Karpas-422 (cell line): ENCODE measurements around the gene SRMS. TPM values are rescaled to one million over a fixed set of nuclear protein-coding genes. Genes with fewer than 3 reads are reported as not detected.

Experiments
- DNase-seq: peaks from one replicate; pipeline ENCODE4 v3.0.0-alpha.2; 2015
- H2AFZ ChIP-seq: fragments of 200-600 bp; sonication (generic); 2 replicates; pipeline ENCODE4 v1.6.1; 2014; ENCODE audit warnings: antibody characterized with exemption, low read length, mixed read lengths
- H3K27ac ChIP-seq: fragments of 200-600 bp; sonication (generic); 2 replicates; pipeline ENCODE4 v1.5.1; 2014; ENCODE audit warnings: mild to moderate bottlenecking, low read length, moderate library complexity
- H3K27me3 ChIP-seq: fragments of 200-600 bp; sonication (generic); 2 replicates; pipeline ENCODE4 v1.6.1; 2014; ENCODE audit warnings: low read length, mixed read lengths
- H3K36me3 ChIP-seq: fragments of 200-600 bp; sonication (generic); 2 replicates; pipeline ENCODE4 v1.6.1; 2014; ENCODE audit warnings: low read length, mixed read lengths; ENCODE audit not compliant: insufficient read depth
- H3K4me1 ChIP-seq: fragments of 200-600 bp; sonication (generic); 2 replicates; pipeline ENCODE4 v1.6.1; 2014; ENCODE audit warnings: mild to moderate bottlenecking, low read length, mixed read lengths
- H3K4me2 ChIP-seq: fragments of 200-600 bp; sonication (generic); 2 replicates; pipeline ENCODE4 v1.6.1; 2014; ENCODE audit warnings: low read length, low read depth, mild to moderate bottlenecking; ENCODE audit not compliant: poor library complexity, severe bottlenecking
- H3K4me3 ChIP-seq: fragments of 200-600 bp; sonication (generic); 2 replicates; pipeline ENCODE4 v1.5.1; 2014; ENCODE audit warnings: mild to moderate bottlenecking, antibody characterized with exemption, low read length, mixed read lengths
- H3K79me2 ChIP-seq: fragments of 200-600 bp; sonication (generic); 2 replicates; pipeline ENCODE4 v1.6.1; 2014; ENCODE audit warnings: mild to moderate bottlenecking, low read length, mixed read lengths
- H3K9ac ChIP-seq: fragments of 200-600 bp; sonication (generic); 2 replicates; pipeline ENCODE4 v1.6.0; 2014; ENCODE audit warnings: low read length
- H3K9me2 ChIP-seq: fragments of 200-600 bp; sonication (generic), shearing (Covaris generic); replicated peaks from 2 replicates; pipeline ENCODE4 v1.6.0; 2014; ENCODE audit warnings: mild to moderate bottlenecking, low read length, moderate library complexity; ENCODE audit not compliant: insufficient read depth
- H3K9me3 ChIP-seq: fragments of 300-700, 200-600 bp; sonication (generic); 2 replicates; pipeline ENCODE4 v1.6.1; 2014; ENCODE audit warnings: low read length, mixed read lengths
- H4K20me1 ChIP-seq: fragments of 200-600 bp; sonication (generic); 2 replicates; pipeline ENCODE4 v1.6.1; 2014; ENCODE audit warnings: mild to moderate bottlenecking, antibody characterized with exemption, low read length, low read depth; ENCODE audit not compliant: insufficient read depth
- total RNA-seq: library from RNA; depleted of rRNA; stranded (reverse); fragments of >200 nt; shearing (Covaris generic); gene quantifications from 2 replicates; pipeline ENCODE4 v1.2.3, GENCODE V29; 2014; ENCODE audit warnings: low replicate concordance

Gene SRMS
- total RNA-seq, 1 experiment from 2014 or later: not detected

DNA sequence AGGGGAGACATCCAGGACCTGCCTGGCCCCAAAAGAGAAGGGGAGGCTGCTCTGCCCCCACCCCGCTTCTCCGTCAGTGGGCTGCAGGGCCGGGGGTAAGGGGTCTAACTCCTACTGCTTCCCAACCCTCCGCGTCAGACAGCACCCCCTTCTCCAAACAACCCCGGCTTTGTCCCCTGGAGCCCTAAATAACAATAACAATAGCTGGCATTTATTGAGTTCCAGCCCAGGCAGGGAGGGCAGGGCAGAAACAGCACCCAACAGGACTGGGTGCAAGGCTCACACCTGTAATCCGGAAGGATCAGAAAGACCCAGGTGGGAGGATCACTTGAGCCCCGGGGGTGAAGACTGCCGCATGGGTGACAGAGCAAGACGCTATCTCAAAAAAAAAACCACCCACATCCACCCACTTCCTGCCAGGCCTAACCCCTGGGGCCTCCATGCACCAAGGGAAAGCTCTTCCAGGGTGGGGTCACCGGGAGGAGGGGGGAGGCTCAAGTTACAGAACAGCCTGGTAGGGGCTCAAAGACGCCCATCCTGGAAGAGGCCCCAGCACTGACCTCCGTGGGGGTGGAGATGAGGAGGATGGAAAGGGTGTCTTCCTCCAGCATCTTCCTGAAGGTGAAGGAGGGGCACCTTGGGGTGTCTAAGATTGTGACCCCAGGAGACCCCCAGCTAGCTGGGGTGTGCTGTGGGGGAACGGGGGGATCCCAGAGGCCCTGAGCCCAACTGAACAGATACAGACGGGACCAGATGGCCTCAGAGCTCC, 5.1 kb upstream of the SRMS start:
- H3K4me3 ChIP-seq: peak overlapping the region; percentile 43; the same call in 1 of the 2 replicates
- H2AFZ ChIP-seq: no peak overlapping the region
- no peaks in the 10 kb centered on the region for H3K27me3 ChIP-seq
- H4K20me1 ChIP-seq: peaks cover 16% of the 10 kb centered on the region; the same call in 1 of the 2 replicates
- H3K4me2 ChIP-seq: peak overlapping the region; percentile 64
- H3K4me1 ChIP-seq: peaks cover 56% of the 10 kb centered on the region
- H3K36me3 ChIP-seq: no peaks in the 10 kb centered on the region
- no peaks in the 10 kb centered on the region for H3K79me2 ChIP-seq
- peak overlapping the region; percentile 83 for H3K27ac ChIP-seq
- DNase-seq: peak; percentile 88
- no peaks in the 10 kb centered on the region for H3K9me3 ChIP-seq
- H3K9ac ChIP-seq: peak overlapping the region; percentile 41
- H3K9me2 ChIP-seq: no peaks in the 10 kb centered on the region

DNA sequence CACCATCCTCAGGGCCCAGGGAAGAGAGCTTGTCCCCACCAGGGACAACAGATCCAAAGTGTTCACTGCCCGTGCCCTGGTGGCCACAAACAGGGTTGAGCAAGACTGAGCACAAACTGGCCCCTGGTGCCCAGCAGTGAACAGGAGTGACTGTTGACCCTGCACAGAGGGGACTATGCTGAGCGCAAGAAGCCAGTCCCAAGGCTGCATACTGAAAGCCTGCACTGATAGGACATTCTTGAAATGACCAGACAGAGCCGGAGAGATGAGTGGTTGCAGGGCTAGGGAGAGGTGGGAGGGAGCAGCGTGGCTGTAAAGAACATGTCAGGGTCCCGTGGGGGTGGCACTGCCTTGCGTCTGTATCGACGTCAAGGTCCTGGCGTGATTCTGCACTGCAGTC, 3.5 kb upstream of the SRMS start:
- H3K79me2 ChIP-seq: no peaks in the 10 kb centered on the region
- DNase-seq: no peak
- H3K36me3 ChIP-seq: no peaks in the 10 kb centered on the region
- H3K27me3 ChIP-seq: no peaks in the 10 kb centered on the region
- H3K9me2 ChIP-seq: no peaks in the 10 kb centered on the region
- peaks cover 65% of the 10 kb centered on the region for H3K4me1 ChIP-seq
- H2AFZ ChIP-seq: no peak overlapping the region
- no peak overlapping the region for H3K4me2 ChIP-seq
- no peak overlapping the region for H3K27ac ChIP-seq
- no peaks in the 10 kb centered on the region for H3K9me3 ChIP-seq
- H3K9ac ChIP-seq: no peak overlapping the region
- peaks cover 15% of the 10 kb centered on the region; the same call in 1 of the 2 replicates for H4K20me1 ChIP-seq
- no peak overlapping the region for H3K4me3 ChIP-seq

DNA sequence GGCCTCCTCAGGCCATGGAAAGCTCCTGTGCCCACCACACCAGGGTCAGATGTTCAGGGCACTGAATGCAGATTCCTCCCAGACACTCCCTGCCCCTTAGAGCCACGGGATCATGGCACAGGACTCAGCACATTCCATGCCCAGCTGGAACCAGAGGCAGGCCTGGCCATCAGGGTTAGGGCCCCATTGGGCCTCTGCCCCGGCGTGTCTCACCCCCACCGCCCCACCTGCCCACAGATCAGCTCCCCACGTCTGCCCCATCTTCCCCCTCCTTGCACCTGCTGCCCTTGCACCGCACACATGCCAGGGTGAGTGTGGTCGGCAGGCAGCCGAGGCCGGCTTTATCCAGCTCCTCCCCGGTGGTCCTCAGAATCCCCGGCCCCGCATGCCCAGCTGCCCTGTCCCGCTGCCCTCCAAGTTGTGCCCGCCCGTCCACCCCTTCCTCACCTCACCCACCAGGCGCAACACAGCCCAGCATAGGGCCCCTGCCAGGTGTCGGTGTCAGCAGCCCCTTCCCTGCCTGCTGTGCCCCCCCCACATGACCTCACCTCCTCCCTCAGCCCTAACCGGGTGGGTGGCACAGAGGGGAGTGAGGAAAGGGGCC, 2.2 kb upstream of the SRMS start:
- no peak overlapping the region for H2AFZ ChIP-seq
- no peaks in the 10 kb centered on the region for H3K9me3 ChIP-seq
- H4K20me1 ChIP-seq: peaks cover 6% of the 10 kb centered on the region; the same call in 1 of the 2 replicates
- peaks cover 66% of the 10 kb centered on the region for H3K4me1 ChIP-seq
- no peaks in the 10 kb centered on the region for H3K9me2 ChIP-seq
- H3K36me3 ChIP-seq: no peaks in the 10 kb centered on the region
- no peak overlapping the region for H3K27ac ChIP-seq
- no peaks in the 10 kb centered on the region for H3K27me3 ChIP-seq
- no peaks in the 10 kb centered on the region for H3K79me2 ChIP-seq
- no peak for DNase-seq
- H3K9ac ChIP-seq: no peak overlapping the region
- H3K4me2 ChIP-seq: no peak overlapping the region
- H3K4me3 ChIP-seq: no peak overlapping the region

DNA sequence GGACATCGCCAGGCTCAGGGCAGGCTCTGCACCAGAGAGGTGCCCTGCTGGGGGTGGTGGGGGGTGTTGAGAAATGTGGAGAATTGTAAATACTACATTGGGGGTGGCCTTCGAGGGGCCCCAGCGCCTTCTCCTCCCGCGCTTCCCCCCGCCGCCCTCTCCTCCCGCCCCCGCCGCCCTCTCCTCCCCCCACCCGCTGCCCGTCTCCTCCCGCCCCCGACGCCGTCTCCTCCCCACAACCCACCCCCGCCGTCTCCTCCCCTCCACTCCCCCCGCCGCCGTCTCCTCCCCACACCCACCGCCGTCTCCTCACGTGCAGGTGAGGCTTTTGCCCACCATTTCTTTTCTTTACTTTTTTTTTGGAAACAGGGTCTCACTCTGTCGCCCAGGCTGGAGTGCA, 1.5 kb upstream of the SRMS start:
- Histone ChIP-seq H3K4me3 (no peak overlapping the region), H3K9me3 (no peaks in the 10 kb centered on the region), H4K20me1 (peaks cover 6% of the 10 kb centered on the region; the same call in 1 of the 2 replicates), H3K4me1 (peaks cover 58% of the 10 kb centered on the region), H3K27ac (no peak overlapping the region), H3K79me2 (no peaks in the 10 kb centered on the region), H3K27me3 (no peaks in the 10 kb centered on the region), H3K36me3 (no peaks in the 10 kb centered on the region), H2AFZ (no peak overlapping the region), H3K9ac (no peak overlapping the region), H3K4me2 (no peak overlapping the region), H3K9me2 (no peaks in the 10 kb centered on the region)
- DNase-seq: no peak

DNA sequence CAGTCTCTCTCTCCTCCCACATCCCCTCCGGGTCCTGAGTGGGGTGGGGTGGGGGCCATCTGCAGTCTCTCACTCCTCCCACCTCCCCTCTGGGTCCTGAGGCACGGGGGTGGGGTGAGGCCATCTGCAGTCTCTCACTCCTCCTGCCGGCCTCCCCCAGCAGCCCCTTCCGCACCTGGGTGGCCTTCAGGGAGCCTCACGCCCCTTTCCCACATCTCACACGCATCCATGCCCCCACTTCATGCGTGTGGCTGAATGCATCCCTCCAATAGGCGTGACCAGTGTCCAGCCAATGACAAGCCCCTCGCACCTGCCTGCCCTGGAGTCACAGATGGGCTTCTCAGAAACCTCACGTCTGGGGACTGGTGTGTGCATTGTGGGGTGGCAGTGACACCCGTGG, 993 bp upstream of the SRMS start:
- H4K20me1 ChIP-seq: peaks cover 6% of the 10 kb centered on the region; the same call in 1 of the 2 replicates
- H3K27me3 ChIP-seq: no peaks in the 10 kb centered on the region
- H2AFZ ChIP-seq: no peak overlapping the region
- H3K9me2 ChIP-seq: no peaks in the 10 kb centered on the region
- no peak overlapping the region for H3K27ac ChIP-seq
- no peak for DNase-seq
- no peak overlapping the region for H3K9ac ChIP-seq
- H3K36me3 ChIP-seq: no peaks in the 10 kb centered on the region
- H3K79me2 ChIP-seq: no peaks in the 10 kb centered on the region
- no peaks in the 10 kb centered on the region for H3K9me3 ChIP-seq
- no peak overlapping the region for H3K4me3 ChIP-seq
- H3K4me1 ChIP-seq: peaks cover 53% of the 10 kb centered on the region
- no peak overlapping the region for H3K4me2 ChIP-seq

DNA sequence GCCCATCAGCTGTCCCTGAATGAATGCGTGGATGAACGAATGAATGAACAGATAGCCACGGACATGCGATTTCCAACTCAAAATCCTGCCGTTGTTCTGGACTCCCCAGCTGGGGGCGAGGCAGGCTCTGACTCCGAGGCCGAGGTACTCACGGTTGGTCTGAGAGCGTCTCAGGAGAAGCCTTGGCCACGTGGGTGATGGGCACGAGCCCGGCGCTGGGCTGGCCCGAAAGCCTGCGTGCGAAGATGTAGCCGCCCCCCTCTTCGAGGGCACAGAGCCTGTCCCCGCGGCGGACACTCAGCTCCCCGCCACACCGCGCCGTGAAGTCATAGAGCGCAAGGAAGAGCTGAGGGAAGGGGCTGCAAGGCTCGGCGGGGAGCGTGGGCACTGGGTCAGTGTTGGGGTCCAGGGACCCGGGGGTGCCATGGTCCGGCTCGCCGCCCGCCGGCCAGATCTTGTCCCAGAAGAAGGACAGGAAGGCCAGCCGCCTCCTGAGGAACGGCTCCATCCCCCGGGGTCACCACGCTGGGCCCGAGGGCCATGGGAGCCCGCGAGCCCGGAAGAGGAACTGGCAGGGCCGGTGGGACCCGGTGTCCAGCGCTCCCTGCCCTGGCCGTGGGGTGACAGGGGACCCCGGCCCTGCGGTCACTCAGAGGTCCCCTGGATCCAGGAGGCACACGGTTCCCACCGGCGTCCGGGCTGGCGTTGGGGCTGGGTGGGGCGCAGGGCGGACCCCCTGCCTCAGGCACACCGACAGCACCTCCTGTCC, 409 bp downstream of the SRMS start:
- Histone ChIP-seq H3K4me2 (no peak overlapping the region), H3K36me3 (no peaks in the 10 kb centered on the region), H3K9me3 (no peaks in the 10 kb centered on the region), H4K20me1 (0 out of 2 replicates have a peak, but pooled peaks cover 3% of the 10 kb centered on the region), H3K4me3 (no peak overlapping the region), H3K27me3 (no peaks in the 10 kb centered on the region), H3K79me2 (no peaks in the 10 kb centered on the region), H3K4me1 (peaks cover 50% of the 10 kb centered on the region), H3K9ac (no peak overlapping the region; the same call in 1 of the 2 replicates), H3K9me2 (no peaks in the 10 kb centered on the region), H2AFZ (no peak overlapping the region), H3K27ac (no peak overlapping the region)
- DNase-seq: no peak

DNA sequence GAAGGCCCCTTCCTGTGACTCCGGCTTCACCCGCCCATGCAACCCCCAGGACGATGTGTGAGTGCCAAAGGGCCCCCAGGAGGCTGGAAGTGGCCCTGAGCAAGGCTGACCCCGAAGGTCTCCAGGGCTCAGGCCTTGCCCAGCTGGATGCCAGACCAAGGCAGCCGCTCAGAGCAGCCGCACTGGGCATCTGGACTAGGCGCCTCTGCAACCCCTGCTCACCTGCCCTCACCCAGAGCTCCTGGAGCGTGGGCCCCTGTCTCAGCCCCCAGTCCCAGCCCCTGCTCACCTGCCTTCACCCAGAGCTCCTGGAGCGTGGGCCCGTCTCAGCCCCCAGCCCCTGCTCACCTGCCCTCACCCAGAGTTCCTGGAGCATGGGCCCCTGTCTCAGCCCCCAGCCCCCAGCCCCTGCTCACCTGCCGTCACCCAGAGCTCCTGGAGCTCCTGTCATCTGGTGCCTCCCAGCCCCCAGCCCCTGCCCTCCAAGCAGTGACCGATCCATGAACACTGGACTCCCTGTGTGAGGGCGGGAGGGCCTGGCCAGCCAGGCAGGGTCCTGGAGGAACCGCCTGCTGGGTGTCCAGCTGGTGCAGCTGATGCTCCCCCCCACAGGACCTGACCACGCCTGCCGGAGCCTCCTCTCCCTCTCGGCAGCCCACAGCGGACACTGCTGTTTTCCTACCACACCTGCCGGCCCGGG, 1.1 kb downstream of the SRMS start:
- Histone ChIP-seq H3K9ac (no peak overlapping the region; the same call in 1 of the 2 replicates), H3K9me2 (no peaks in the 10 kb centered on the region), H3K4me2 (peak overlapping the region; percentile 40), H3K27ac (peak overlapping the region; percentile 57; the same call in 1 of the 2 replicates), H3K27me3 (no peaks in the 10 kb centered on the region), H3K9me3 (no peaks in the 10 kb centered on the region), H3K36me3 (no peaks in the 10 kb centered on the region), H3K79me2 (no peaks in the 10 kb centered on the region), H4K20me1 (0 out of 2 replicates have a peak, but pooled peaks cover 5% of the 10 kb centered on the region), H2AFZ (no peak overlapping the region), H3K4me3 (no peak overlapping the region), H3K4me1 (peaks cover 47% of the 10 kb centered on the region)
- no peak for DNase-seq
